MCF 10A (cell line): ENCODE data around the gene CRKL. TPM values are rescaled to one million over a fixed set of nuclear protein-coding genes. Genes with fewer than 3 reads are reported as not detected.
"Not testable (repeated sequence)": the region's sequence is repeated elsewhere in the genome, so short reads cannot be mapped to it uniquely, and the experiment has no call there.

ENCODE experiments used
- BruUV-seq: library from RNA; stranded (reverse); fragments of 400-500 nt; replicated peaks from 2 replicates; lab custom pipeline; 2021; lab: Mats Ljungman, UMichigan
- CTCF ChIA-PET: fragments of 300-600 bp; sonication (Branson Sonifier 250); formaldehyde crosslinking; extraction: SDS; loops from one replicate; lab custom pipeline; 2021; ENCODE audit warnings: antibody characterized with exemption, inconsistent platforms; lab: Yijun Ruan, JAX
- POLR2A ChIA-PET: fragments of 300-600, 350-650 bp; sonication (Branson Sonifier 250); formaldehyde crosslinking; extraction: SDS; loops from one replicate; lab custom pipeline; 2020; ENCODE audit warnings: antibody characterized with exemption, inconsistent platforms; lab: Yijun Ruan, JAX
- DNase-seq: peaks from one replicate; pipeline ENCODE4 v3.0.0-alpha.2; 2018; ENCODE audit not compliant: unreplicated experiment
- H3K27ac Mint-ChIP-seq: one replicate; pipeline ENCODE4 v1.8.0; 2022; ENCODE audit warnings: mild to moderate bottlenecking, low read depth, mixed read lengths; ENCODE audit not compliant: unreplicated experiment
- H3K27me3 Mint-ChIP-seq: one replicate; pipeline ENCODE4 v1.8.0; 2022; ENCODE audit warnings: mixed read lengths; ENCODE audit not compliant: insufficient read depth, unreplicated experiment
- H3K36me3 Mint-ChIP-seq: one replicate; pipeline ENCODE4 v1.8.0; 2022; ENCODE audit warnings: mild to moderate bottlenecking, moderate library complexity, mixed read lengths; ENCODE audit not compliant: insufficient read depth, unreplicated experiment
- H3K4me1 Mint-ChIP-seq: one replicate; pipeline ENCODE4 v1.8.0; 2022; ENCODE audit warnings: mixed read lengths; ENCODE audit not compliant: insufficient read depth, unreplicated experiment
- H3K4me3 Mint-ChIP-seq: one replicate; pipeline ENCODE4 v1.8.0; 2022; ENCODE audit warnings: mild to moderate bottlenecking, moderate library complexity, mixed read lengths; ENCODE audit not compliant: unreplicated experiment
- H3K9me3 Mint-ChIP-seq: one replicate; pipeline ENCODE4 v1.8.0; 2022; ENCODE audit warnings: mixed read lengths; ENCODE audit not compliant: unreplicated experiment
- intact Hi-C: fragments of 100-400 bp; cut with micrococcal nuclease; formaldehyde crosslinking; loops from 2 replicates; pipeline ENCODE4 v1.14.1; 2022
- total RNA-seq: library from RNA; stranded (reverse); gene quantifications from 2 replicates; pipeline ENCODE4 v1.2.3, GENCODE V29; 2022
- TF ChIP-seq, protein P1 (sequence below): fragments of 200-600 bp; IDR thresholded peaks from one replicate; pipeline ENCODE4 v1.8.0; 2022; ENCODE audit warnings: antibody characterized with exemption, mild to moderate bottlenecking; ENCODE audit not compliant: unreplicated experiment

CRKL gene
- total RNA-seq, 1 experiment from 2014 or later = 74.0 TPM

DNA sequence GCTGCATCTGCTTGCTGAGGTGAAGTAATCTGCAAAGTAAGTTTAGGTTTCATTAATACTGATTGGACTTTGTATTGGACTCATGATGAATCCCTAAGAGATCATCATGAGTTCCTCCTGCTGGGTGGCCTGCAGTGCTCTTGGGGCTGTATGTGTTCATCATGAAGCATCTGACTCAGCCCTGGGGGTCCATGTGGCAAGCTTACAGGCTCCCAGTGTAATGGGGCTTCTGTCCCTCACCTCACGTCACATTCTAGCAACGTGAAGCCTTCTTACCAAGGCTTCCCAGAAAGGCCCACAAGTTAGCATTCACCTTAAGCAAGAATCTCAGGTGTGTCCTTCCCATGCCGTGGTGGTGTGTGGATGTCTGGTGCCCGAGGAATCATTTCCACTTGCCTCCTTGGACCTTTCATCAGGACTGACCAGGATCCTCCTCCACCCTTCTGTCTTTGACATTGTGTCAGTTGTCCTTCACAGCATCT, 23.7 kb downstream of the CRKL start:
- intact Hi-C loops = no loop called here
- BruUV-seq = no TSS peak
- POLR2A ChIA-PET = interaction anchor here (0.9 to 1.1 kb wide), 2 partner anchors 36 to 163 kb away, joined by 3 read pairs; no protein-coding TSS in a partner anchor

DNA sequence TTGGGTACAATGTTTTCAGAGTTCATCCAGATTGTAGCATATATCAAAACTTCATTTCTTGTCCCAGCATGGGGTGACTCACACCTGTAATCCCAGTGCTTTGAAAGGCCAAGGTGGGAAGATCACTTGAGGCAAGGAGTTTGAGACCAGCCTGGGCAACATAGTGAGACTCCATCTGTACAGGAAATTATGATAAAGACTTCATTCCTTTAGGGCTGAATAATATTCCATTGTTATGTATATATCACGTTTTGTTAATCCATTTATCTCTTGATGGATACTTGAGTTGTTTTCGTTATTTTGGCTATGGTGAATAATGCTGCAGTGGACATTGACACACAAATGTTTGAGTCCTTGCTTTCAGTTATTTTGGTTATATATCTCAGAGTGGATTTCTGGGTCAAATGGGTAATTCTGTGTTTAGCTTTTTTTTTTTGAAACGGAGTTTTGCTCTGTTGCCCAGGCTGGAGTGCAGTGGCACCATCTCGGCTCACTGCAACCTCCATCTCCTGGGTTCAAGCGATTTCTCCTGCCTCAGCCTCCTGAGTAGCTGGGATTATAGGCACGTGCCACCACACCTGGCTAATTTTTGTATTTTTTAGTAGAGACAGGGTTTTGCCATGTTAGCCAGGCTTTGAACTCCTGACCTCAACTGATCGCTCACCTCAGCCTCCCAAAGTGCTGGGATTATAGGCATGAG, 25.1 kb downstream of the CRKL start:
- DNase-seq, BruUV-seq, H3K9me3 Mint-ChIP-seq, intact Hi-C loops, H3K27me3 Mint-ChIP-seq, H3K4me3 Mint-ChIP-seq, H3K27ac Mint-ChIP-seq: not testable (repeated sequence)
- Mint-ChIP-seq H3K36me3 (peaks cover 33% of the 10 kb centered on the region), H3K4me1 (peaks cover 52% of the 10 kb centered on the region)
- POLR2A ChIA-PET = interaction anchor here (0.6 to 1.4 kb wide), 2 partner anchors 10 to 22 kb away, joined by 3 read pairs; no protein-coding TSS in a partner anchor
- CTCF ChIA-PET = interaction anchor here (0.6 kb wide), 1 partner anchor 8 kb away, joined by 3 read pairs; no protein-coding TSS in a partner anchor

More for the DNA sequence above, 23.7 kb downstream of the CRKL start:
- Mint-ChIP-seq H3K9me3 (no peaks in the 10 kb centered on the region), H3K27me3 (no peaks in the 10 kb centered on the region), H3K27ac (no peak overlapping the region), H3K36me3 (peaks cover 42% of the 10 kb centered on the region), H3K4me3 (no peak overlapping the region), H3K4me1 (peaks cover 46% of the 10 kb centered on the region)
- no peak for DNase-seq
- CTCF ChIA-PET = interaction anchor here (0.6 to 1.4 kb wide), 2 partner anchors 20 to 55 kb away, joined by 3 to 4 read pairs; no protein-coding TSS in a partner anchor
- TF ChIP-seq, protein P1, sequence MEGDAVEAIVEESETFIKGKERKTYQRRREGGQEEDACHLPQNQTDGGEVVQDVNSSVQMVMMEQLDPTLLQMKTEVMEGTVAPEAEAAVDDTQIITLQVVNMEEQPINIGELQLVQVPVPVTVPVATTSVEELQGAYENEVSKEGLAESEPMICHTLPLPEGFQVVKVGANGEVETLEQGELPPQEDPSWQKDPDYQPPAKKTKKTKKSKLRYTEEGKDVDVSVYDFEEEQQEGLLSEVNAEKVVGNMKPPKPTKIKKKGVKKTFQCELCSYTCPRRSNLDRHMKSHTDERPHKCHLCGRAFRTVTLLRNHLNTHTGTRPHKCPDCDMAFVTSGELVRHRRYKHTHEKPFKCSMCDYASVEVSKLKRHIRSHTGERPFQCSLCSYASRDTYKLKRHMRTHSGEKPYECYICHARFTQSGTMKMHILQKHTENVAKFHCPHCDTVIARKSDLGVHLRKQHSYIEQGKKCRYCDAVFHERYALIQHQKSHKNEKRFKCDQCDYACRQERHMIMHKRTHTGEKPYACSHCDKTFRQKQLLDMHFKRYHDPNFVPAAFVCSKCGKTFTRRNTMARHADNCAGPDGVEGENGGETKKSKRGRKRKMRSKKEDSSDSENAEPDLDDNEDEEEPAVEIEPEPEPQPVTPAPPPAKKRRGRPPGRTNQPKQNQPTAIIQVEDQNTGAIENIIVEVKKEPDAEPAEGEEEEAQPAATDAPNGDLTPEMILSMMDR = no peak

DNA sequence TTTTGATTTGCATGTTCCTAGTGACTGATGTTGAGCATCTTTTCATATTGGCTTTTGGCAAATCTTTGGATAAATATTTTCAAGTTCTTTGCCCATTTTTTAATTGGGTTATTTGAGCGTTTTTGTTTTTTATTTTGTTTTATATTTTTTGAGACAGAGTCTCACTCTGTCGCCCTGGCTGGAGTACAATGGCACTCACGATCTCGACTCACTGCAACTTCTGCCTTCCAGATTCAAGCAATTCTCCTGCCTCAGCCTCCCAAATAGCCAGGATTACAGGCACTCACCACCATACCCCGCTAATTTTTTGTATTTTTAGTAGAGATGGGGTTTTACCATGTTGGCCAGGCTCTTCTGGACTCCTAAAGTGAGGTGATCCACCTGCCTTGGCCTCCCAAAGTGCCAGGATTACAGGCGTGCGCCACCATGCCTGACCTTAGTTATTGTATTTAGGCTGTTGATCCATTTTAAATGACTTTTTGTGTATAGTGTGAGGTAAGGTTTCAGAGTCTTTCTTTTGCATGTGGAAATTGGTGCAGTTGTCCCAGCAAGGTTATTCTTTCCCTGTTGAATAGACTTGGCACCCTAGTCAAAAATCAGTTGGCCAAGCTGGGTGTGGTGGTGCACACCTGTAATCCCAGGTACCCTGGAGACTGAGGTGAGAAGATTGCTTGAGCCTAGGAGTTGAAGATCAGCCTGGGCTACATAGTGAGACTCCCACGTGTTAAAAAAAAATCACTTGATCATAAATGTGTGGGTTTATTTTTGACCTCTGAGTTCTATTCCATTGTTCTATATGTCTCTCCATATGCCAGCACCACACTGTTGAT, 26.1 kb downstream of the CRKL start:
- DNase-seq = no peak
- peaks cover 28% of the 10 kb centered on the region for H3K36me3 Mint-ChIP-seq
- POLR2A ChIA-PET = no interaction called here
- no peak overlapping the region for H3K27ac Mint-ChIP-seq
- intact Hi-C loops = no loop called here
- H3K4me1 Mint-ChIP-seq = peaks cover 44% of the 10 kb centered on the region
- H3K9me3 Mint-ChIP-seq = no peaks in the 10 kb centered on the region
- no peaks in the 10 kb centered on the region for H3K27me3 Mint-ChIP-seq
- TF ChIP-seq, protein P1 = no peak
- CTCF ChIA-PET = no interaction called here
- no TSS peak for BruUV-seq
- no peak overlapping the region for H3K4me3 Mint-ChIP-seq

DNA sequence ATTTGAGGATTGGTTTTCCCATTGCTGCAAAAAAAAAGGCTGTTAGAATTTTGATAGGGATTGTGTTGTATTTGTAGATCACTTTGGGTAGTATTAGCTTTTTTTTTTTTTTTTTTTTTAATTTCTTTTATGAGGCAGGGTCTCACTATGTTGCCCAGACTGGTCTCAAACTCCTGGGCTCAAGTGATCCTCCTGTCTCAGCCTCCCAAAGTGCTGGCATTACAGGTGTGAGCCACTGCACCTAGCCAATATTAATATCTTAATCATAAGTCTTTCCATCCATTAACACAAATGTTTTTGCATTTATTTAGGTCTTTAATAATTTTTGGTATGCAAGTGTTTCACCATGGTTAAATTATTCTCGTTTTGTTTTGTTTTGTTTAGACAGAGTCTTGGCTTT, 26.8 kb downstream of the CRKL start:
- Mint-ChIP-seq H3K27ac (no peak overlapping the region), H3K4me3 (no peak overlapping the region), H3K4me1 (peaks cover 39% of the 10 kb centered on the region), H3K36me3 (peaks cover 28% of the 10 kb centered on the region), H3K9me3 (no peaks in the 10 kb centered on the region), H3K27me3 (no peaks in the 10 kb centered on the region)
- ChIA-PET CTCF (interaction anchor here (0.6 to 0.7 kb wide), 2 partner anchors 10 to 26 kb away, joined by 3 to 5 read pairs; no protein-coding TSS in a partner anchor), POLR2A (interaction anchor here (0.7 kb wide), 1 partner anchor 52 kb away, joined by 3 read pairs; no protein-coding TSS in a partner anchor)
- no peak for DNase-seq
- intact Hi-C loops = no loop called here
- TF ChIP-seq, protein P1 = no peak
- BruUV-seq = no TSS peak
